GM12874 (cell line): ENCODE results near the gene LGALSL.

ENCODE experiments used
- TF ChIP-seq, protein P1 (sequence below): IDR thresholded peaks from 2 replicates; pipeline ENCODE4 v1.5.1; 2011; ENCODE audit warnings: low read depth, mild to moderate bottlenecking, control low read depth, low read length, moderate library complexity; ENCODE audit not compliant: insufficient read depth

Gene LGALSL

DNA sequence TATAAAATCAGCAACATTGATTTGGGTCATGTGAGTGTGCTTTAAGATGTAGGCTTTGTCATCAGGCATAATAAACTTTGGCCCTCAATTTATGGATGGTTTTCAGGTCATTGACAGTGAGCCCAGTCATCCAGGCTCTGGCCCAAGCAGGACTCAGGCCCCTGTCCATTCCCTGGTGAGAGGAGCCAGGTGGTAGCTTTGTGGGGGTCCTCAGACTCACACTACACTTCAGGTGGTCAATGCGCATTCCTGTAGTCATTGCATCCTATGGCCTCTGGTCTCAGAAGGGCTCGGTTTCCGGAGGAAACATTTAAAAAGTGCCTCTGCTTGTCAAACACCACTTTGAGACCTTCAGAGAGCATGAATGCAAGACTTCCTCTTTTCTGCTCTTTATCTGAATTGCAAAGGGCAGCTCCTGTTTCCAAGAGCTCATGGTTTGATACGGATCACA is 20.2 kb downstream of the LGALSL start:
- TF ChIP-seq, protein P1, sequence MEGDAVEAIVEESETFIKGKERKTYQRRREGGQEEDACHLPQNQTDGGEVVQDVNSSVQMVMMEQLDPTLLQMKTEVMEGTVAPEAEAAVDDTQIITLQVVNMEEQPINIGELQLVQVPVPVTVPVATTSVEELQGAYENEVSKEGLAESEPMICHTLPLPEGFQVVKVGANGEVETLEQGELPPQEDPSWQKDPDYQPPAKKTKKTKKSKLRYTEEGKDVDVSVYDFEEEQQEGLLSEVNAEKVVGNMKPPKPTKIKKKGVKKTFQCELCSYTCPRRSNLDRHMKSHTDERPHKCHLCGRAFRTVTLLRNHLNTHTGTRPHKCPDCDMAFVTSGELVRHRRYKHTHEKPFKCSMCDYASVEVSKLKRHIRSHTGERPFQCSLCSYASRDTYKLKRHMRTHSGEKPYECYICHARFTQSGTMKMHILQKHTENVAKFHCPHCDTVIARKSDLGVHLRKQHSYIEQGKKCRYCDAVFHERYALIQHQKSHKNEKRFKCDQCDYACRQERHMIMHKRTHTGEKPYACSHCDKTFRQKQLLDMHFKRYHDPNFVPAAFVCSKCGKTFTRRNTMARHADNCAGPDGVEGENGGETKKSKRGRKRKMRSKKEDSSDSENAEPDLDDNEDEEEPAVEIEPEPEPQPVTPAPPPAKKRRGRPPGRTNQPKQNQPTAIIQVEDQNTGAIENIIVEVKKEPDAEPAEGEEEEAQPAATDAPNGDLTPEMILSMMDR: no peak

DNA sequence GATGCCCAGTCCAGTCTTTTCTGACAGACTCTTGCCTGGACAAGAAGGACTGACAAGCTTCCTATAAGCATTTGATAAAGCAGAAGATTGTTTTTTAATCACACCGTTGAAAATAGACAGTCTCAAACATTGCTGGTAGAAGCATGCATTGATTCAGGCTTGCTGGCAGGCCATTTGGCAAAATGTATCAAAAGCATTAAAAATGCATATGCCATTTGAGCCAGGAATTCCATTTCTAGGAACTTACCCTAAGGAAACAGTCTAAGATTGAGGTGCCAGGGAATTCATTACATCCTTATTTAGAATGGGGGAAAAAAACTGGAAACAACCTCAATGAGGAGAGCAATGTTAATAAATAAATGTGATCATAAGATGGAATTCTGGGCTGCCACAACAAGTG is 20.7 kb downstream of the LGALSL start:
- TF ChIP-seq, protein P1: no peak

DNA sequence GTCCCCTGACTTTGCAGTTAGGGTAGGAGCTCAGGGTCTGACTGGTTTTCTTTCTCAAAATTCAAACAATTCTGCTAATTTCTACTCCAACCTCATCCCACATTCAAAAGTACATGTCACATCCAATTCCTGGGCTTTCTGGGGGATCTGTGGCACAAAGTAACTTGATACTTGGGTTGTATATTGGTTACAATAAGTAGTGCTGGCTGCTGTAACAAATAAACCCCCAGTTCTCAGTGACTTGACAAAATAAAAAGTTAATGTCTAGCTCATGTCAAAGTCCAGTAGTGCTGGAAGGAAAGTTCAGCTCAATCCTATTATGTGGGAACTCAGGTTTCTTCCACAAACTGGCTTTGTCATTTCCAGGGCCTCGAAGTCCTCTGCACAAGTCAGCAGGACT is 23.1 kb downstream of the LGALSL start:
- TF ChIP-seq, protein P1: no peak

DNA sequence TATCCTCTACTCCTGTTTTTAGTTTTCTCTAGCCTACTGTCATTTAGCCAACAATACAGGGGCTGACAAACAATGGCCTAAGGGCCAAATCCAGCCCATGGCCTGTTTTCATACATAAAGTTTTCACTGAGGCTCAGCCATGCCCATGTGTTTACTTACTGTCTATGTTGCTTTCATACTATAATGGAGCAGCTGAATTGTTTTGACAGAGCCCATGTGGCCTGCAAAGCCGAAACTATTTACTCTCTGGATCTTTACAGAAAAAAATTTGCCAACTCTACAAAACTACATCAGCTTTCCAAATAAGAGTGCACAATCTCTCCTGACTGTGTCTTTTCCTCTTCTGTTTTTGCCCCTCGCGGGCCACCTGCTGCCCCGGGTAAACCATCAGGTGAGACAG is 24.0 kb downstream of the LGALSL start:
- TF ChIP-seq, protein P1: no peak

DNA sequence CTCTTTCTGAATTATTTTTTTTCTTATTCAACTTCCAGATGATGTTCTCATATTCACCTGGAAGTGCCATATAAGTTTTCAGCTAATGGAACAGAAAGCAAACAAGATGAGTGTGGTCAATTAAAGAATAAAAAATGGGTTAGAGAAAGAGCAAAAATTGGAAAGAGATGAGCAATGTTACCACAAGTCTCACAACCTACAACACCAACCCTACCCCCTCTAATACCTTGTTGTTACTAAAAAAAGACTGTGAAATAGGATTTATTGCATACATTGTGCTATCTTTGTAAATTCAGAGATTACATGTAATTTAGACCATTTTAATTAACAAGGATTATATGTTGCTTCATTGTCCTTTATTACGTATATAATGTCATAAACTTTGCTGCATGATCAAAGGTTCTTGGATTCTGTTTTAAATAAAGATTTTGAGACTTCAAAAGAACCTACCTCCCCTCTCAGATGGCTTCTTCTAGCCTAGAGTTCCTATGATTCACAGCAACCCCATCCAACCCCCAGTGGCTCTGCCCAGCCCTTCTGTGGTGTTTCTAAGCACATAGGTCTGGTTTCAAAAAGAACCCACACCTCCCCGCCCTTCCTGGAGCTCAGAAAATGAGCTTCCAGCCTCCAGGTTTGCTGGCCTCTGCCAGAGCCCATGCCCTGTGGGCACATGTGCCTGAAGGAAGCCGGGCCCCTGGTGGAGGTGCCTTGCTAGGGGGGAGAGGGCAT is 24.7 kb downstream of the LGALSL start:
- TF ChIP-seq, protein P1: no peak

DNA sequence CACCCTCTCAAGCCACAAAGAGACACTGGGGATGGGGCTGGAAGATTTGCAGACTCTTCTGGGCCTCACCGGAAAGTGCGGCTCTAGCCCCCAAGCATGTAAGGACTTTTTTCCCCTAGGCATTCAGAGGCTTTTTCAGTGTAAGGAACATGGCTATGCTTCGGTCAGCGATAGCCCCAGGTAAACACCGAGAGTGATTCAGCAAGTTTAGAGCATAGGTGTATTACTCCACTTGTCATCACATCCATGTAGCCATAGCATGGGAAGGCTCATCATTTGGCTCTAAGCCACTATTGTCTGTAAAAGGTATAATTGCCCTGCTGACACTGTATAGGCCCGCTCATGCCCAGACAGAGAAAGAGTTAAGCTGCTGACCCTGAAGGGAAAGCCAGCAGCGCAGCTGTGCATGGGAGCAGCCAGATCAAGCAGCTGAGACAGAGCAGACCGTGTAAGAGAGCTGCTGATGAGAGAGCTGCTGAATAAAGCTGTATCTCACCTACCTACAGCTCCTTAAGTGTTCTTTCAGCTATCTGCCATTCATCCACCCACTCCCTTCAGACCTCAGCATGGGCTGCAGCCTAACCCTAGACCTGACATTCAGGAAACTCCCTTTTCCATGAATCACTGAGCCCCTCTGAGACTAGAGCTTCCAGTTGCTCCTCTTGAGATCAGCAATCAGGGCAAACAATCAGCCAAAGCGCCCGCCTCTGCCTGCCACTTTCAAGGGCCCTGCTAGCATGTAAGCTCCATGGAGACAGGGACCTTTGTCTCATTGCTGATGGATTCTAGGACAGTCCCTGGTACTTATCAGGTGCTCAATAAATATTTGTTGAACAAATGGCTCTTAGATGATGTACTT is 25.5 kb downstream of the LGALSL start:
- TF ChIP-seq, protein P1: no peak

DNA sequence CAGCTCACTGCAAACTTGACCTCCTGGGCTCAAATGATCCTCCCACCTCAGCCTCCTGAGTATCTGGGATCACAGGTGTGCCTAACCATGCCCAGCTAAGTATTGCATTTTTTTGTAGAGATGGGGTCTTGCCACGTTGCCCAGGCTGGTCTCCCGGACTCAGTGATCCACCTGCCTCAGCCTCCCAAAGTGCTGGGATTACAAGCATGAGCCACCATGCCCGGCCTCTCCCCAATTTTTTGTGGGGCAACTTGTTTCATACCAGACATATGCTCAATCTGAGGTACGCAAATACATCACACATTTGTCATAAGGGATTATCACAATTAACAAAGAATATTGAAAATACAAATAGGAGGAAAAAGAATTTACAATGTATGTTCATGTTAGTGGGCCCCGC is 27.7 kb downstream of the LGALSL start:
- TF ChIP-seq, protein P1: no peak
